Stomach (tissue), 4 donors: ENCODE measurements around the gene XYLT1.

Experiments
- EP300 ChIP-seq: sonication (generic); formaldehyde crosslinking; IDR thresholded peaks from one replicate; pipeline ENCODE4 v1.6.1; 2017; ENCODE audit warnings: antibody characterized with exemption
- POLR2A ChIP-seq, 4 donors: fragments of 450-650 bp; IDR thresholded peaks; one replicate each; pipeline ENCODE4 v1.6.1; 2016; ENCODE audit warnings: antibody characterized with exemption in 4 of 4, control low read depth in 2 of 4, mild to moderate bottlenecking in 1 of 4, moderate library complexity in 1 of 4
- POLR2AphosphoS5 ChIP-seq, 3 donors: sonication (generic); formaldehyde crosslinking; IDR thresholded peaks; one replicate each; pipeline ENCODE4 v1.6.1; 2016; ENCODE audit warnings: antibody characterized with exemption in 3 of 3
- TF ChIP-seq, protein P1 (sequence below), 7 experiments: fragments of 450-650 bp in 4 of 7; fragments of 200-600 bp in 3 of 7; sonication (generic) in 3 of 7; IDR thresholded peaks; one replicate each; pipeline ENCODE4 v1.5.1; 2016 to 2019; ENCODE audit warnings: antibody characterized with exemption in 7 of 7, control low read depth in 2 of 7, mild to moderate bottlenecking in 1 of 7

- TF ChIP-seq POLR2AphosphoS5 (IDR thresholded peaks at IDR 0.05) (no peak), EP300 (no peak), POLR2A (IDR thresholded peaks at IDR 0.05) (no peak)
- TF ChIP-seq, protein P1, sequence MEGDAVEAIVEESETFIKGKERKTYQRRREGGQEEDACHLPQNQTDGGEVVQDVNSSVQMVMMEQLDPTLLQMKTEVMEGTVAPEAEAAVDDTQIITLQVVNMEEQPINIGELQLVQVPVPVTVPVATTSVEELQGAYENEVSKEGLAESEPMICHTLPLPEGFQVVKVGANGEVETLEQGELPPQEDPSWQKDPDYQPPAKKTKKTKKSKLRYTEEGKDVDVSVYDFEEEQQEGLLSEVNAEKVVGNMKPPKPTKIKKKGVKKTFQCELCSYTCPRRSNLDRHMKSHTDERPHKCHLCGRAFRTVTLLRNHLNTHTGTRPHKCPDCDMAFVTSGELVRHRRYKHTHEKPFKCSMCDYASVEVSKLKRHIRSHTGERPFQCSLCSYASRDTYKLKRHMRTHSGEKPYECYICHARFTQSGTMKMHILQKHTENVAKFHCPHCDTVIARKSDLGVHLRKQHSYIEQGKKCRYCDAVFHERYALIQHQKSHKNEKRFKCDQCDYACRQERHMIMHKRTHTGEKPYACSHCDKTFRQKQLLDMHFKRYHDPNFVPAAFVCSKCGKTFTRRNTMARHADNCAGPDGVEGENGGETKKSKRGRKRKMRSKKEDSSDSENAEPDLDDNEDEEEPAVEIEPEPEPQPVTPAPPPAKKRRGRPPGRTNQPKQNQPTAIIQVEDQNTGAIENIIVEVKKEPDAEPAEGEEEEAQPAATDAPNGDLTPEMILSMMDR (IDR thresholded peaks at IDR 0.05) = no peak
These were observed 174.8 kb downstream of the XYLT1 start for GRCh38 chr16:17295948-17296347.
